Activated naive CD4-positive, alpha-beta T cell treated with anti-CD3 and anti-CD28 coated beads for 36 hours (primary cell): ENCODE results near the gene RBM28. TPM values are rescaled to one million over a fixed set of nuclear protein-coding genes. Genes with fewer than 3 reads are reported as not detected.

Experiments used
- CTCF ChIA-PET: fragments of 350-600 bp; sonication (Branson Sonifier 250); formaldehyde crosslinking; loops from one replicate; lab custom pipeline; 2021; ENCODE audit warnings: antibody characterized with exemption; lab: Charles Lee
- DNase-seq: peaks from one replicate; pipeline ENCODE4 v3.0.0-alpha.2; 2020
- H3K27ac Mint-ChIP-seq: one replicate; pipeline ENCODE4 v1.8.0; 2021; ENCODE audit warnings: mild to moderate bottlenecking, mixed read lengths
- H3K27me3 Mint-ChIP-seq: one replicate; pipeline ENCODE4 v1.8.0; 2021; ENCODE audit warnings: low read depth, mixed read lengths
- H3K36me3 Mint-ChIP-seq: one replicate; pipeline ENCODE4 v1.8.0; 2021; ENCODE audit warnings: low read depth, mixed read lengths
- H3K4me1 Mint-ChIP-seq: one replicate; pipeline ENCODE4 v1.8.0; 2021; ENCODE audit warnings: low read depth, mixed read lengths
- H3K4me3 Mint-ChIP-seq: one replicate; pipeline ENCODE4 v1.8.0; 2021; ENCODE audit warnings: mild to moderate bottlenecking, moderate library complexity, mixed read lengths
- H3K9me3 Mint-ChIP-seq: one replicate; pipeline ENCODE4 v1.8.0; 2021; ENCODE audit warnings: mixed read lengths
- intact Hi-C: fragments of 100-400 bp; cut with micrococcal nuclease; formaldehyde crosslinking; loops from one replicate; pipeline ENCODE4 v1.15.1; 2023
- total RNA-seq, 2 experiments: library from RNA; stranded (reverse); gene quantifications; one replicate each; pipeline ENCODE4 v1.2.3, GENCODE V29; 2021

The RBM28 gene
- total RNA-seq, 2 experiments from 2014 or later = 51.9 to 53.2 TPM

DNA sequence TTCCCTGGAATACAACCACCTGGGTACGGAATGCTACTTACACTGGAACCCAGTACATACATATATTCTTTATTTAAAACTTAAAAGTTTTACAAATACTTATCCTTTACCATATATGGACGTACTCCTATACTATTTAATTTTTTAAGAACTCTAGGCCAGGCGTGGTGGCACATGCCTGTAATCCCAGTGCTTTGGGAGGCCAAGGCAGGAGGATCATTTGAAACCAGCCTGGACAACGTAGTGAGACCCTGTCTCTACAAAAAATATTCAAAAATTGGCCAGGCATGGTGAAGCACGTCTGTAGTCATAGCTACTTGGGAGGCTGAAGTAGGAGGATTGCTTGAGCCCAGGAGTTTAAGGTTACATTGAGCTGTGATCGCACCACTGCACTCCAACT lies 2.0 kb downstream of the RBM28 start:
- H3K9me3 Mint-ChIP-seq = no peaks in the 10 kb centered on the region
- H3K4me1 Mint-ChIP-seq = peaks cover 24% of the 10 kb centered on the region
- CTCF ChIA-PET = interaction anchor here (1.1 kb wide), 1 partner anchor 86 kb away, joined by 3 read pairs; no protein-coding TSS in a partner anchor
- DNase-seq = no peak
- peaks cover 11% of the 10 kb centered on the region for H3K36me3 Mint-ChIP-seq
- intact Hi-C loops = loop anchor here (2.0 to 5.0 kb wide), 2 partner anchors 191 to 397 kb away; partner anchors contain the start of gene CALU
- no peak overlapping the region for H3K27ac Mint-ChIP-seq
- H3K4me3 Mint-ChIP-seq = no peak overlapping the region
- no peaks in the 10 kb centered on the region for H3K27me3 Mint-ChIP-seq

DNA sequence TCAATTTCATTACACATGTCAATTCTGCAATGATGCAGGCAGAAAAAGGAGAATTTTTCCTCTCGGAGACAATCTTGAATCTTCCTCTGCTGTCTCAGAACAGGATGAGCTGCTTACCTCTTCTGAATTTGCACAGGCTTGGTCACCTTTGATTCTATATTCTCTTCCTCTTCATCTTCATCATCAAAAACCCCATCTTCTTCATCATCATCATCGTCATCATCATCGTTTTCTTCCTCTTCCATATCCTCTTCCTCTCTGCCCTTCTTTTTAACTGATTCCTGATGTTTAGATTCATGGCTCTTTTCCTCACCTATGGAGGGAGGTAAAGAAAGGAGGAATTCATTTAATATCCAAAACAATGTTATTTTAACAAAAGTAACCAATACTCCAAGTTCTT lies 8.0 kb downstream of the RBM28 start:
- H3K27me3 Mint-ChIP-seq = no peaks in the 10 kb centered on the region
- H3K27ac Mint-ChIP-seq = no peak overlapping the region
- peaks cover 37% of the 10 kb centered on the region for H3K36me3 Mint-ChIP-seq
- peaks cover 1% of the 10 kb centered on the region for H3K4me1 Mint-ChIP-seq
- CTCF ChIA-PET = interaction anchor here (1.6 kb wide), 1 partner anchor 13 kb away, joined by 4 read pairs; no protein-coding TSS in a partner anchor
- H3K4me3 Mint-ChIP-seq = no peak overlapping the region
- no peak for DNase-seq
- intact Hi-C loops = no loop called here
- H3K9me3 Mint-ChIP-seq = no peaks in the 10 kb centered on the region

DNA sequence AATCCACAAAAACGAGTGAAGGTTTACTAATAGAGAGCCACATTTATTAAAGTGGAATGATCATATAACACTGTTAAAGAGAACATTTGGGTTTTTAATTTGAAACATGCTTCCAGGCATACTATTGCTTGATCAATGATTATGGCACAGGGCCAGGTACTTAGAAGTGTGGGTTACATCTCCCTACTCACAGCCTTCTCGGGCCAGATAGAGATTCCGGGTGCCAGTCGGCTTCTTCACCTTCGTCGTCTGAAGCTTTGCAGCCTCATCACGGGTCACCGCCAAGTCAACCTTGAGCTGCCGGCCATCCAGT lies 19.4 kb downstream of the RBM28 start:
- H3K27me3 Mint-ChIP-seq = no peaks in the 10 kb centered on the region
- intact Hi-C loops = no loop called here
- CTCF ChIA-PET = interaction anchor here (3.9 kb wide), 1 partner anchor 23 kb away, joined by 14 read pairs; no protein-coding TSS in a partner anchor
- no peaks in the 10 kb centered on the region for H3K9me3 Mint-ChIP-seq
- no peak overlapping the region for H3K27ac Mint-ChIP-seq
- H3K36me3 Mint-ChIP-seq = peaks cover 39% of the 10 kb centered on the region
- peaks cover 11% of the 10 kb centered on the region for H3K4me1 Mint-ChIP-seq
- no peak for DNase-seq
- no peak overlapping the region for H3K4me3 Mint-ChIP-seq

DNA sequence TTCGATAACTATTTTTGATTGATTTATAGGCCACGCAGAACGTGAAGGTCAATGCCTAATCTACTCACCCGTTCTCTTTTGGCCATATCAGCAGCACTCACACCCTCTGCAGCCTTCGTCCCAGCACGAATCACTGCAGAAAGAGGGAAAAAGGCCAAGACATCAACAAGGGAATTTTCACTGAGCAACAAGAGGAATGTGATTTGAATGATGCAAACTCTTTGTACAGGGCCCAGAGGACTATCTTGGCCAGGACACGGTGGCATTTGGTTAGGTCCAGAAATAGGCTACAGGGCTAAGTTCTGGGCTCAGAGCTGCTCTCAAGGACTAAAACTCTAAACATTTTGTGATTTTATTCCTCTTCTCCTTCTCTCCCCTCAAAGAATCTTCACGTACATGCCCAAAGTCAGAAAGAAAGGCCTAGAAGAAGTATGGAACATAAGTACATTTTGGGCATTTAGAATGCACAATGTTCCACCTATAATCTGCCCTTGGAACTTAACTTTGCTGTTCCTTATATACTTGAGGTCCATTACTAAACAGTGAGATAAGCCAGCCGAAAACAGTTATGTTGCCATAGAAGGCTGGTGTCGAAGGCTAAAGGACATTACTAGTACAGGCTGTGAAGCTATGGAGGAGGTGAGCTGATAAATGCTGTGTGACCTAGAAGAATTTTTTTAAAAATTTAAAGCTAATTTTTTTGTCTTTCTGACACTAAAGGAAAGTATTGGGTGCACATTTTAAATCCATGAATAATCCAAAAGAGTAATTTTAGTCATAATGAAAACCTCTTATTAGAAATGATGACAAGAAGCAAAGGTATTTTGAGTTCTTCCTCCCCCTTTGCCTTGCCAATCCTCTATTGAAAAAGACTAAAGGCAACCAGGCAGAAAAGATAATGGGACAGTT lies 20.0 kb downstream of the RBM28 start:
- CTCF ChIA-PET = interaction anchor here (3.9 kb wide), 1 partner anchor 24 kb away, joined by 14 read pairs; no protein-coding TSS in a partner anchor
- Mint-ChIP-seq H3K36me3 (peaks cover 39% of the 10 kb centered on the region), H3K27me3 (no peaks in the 10 kb centered on the region), H3K4me1 (peaks cover 11% of the 10 kb centered on the region), H3K9me3 (no peaks in the 10 kb centered on the region), H3K27ac (peak overlapping the region; percentile 16), H3K4me3 (no peak overlapping the region)
- intact Hi-C loops = no loop called here
- DNase-seq = no peak

DNA sequence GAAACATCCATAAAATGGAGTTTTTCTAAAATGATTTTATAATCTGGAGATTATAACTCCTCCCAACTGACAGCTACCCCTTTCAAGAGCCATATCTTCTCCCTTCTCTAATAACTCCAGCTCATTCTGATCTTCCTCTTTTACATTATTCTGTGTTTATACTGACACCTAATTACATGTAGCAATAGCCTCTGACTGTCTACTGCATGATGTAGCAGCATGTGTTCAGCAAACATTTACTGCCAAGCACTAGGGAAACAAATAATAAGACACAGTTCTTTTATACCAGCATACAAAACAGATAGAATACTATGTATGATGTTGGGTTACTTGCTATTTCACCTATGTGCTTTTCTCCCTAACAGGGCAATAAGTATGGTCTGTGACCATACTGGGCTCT lies 20.7 kb downstream of the RBM28 start:
- H3K9me3 Mint-ChIP-seq = no peaks in the 10 kb centered on the region
- no peaks in the 10 kb centered on the region for H3K27me3 Mint-ChIP-seq
- intact Hi-C loops = no loop called here
- H3K4me1 Mint-ChIP-seq = peaks cover 11% of the 10 kb centered on the region
- no peak overlapping the region for H3K27ac Mint-ChIP-seq
- no peak for DNase-seq
- CTCF ChIA-PET = interaction anchor here (3.9 kb wide), 1 partner anchor 24 kb away, joined by 14 read pairs; no protein-coding TSS in a partner anchor
- H3K36me3 Mint-ChIP-seq = peaks cover 34% of the 10 kb centered on the region
- H3K4me3 Mint-ChIP-seq = no peak overlapping the region

DNA sequence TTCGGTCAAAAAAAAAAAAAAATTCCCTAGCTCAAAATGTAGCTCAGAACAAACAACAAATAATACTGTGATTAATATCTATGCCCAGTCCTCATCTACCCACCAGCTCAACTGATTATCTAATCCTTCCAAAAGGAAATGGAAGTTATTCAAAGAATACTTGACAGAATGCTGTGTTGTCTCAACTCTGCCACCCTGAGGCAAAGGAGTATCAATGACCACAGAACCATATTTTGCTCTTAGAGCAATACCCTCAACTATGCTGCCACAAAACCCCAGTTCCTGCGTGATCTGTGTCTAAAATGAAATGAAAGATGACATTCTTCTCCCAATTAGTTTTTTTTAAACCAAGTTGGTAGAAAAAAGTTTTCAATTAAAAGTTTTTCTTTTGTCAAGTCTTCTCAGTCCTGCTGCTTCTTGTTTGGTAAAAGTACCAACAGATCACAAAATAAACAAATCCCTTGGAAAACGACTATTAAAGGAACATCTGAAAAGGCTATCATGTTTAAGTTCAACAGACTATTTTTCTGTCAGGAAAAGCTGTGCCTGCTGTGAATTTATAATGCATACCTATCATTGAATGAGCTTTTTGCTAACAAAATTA lies 21.6 kb downstream of the RBM28 start:
- CTCF ChIA-PET = interaction anchor here (0.6 to 3.9 kb wide), 7 partner anchors 9 to 960 kb away, joined by 3 to 14 read pairs (median 3); no protein-coding TSS in a partner anchor
- no peak overlapping the region for H3K27ac Mint-ChIP-seq
- intact Hi-C loops = no loop called here
- H3K4me1 Mint-ChIP-seq = peaks cover 11% of the 10 kb centered on the region
- H3K4me3 Mint-ChIP-seq = no peak overlapping the region
- no peaks in the 10 kb centered on the region for H3K9me3 Mint-ChIP-seq
- H3K36me3 Mint-ChIP-seq = peaks cover 39% of the 10 kb centered on the region
- DNase-seq = peak; percentile 26
- no peaks in the 10 kb centered on the region for H3K27me3 Mint-ChIP-seq

DNA sequence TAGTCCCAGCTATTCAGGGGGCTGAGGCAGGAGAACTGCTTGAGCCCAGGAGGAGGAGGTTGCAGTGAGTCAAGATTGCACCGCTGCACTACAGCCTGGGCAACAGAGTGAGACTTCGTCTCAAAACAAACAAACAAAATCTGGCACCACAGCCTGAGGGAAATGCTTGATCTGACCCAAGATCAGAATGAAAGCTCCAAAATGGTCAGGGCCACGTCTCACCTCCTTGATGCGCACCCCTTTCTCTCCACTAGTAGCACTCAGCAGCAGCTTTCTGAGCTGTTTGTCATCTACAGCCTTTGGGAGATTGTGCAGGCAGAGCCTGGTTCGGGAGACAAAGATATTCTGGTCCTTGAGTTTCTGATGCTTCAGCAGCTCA lies 22.7 kb downstream of the RBM28 start:
- no peak overlapping the region for H3K4me3 Mint-ChIP-seq
- intact Hi-C loops = no loop called here
- DNase-seq = no peak
- CTCF ChIA-PET = interaction anchor here (0.8 to 1.2 kb wide), 2 partner anchors 11 to 26 kb away, joined by 3 to 4 read pairs; no protein-coding TSS in a partner anchor
- peaks cover 11% of the 10 kb centered on the region for H3K4me1 Mint-ChIP-seq
- H3K36me3 Mint-ChIP-seq = peaks cover 41% of the 10 kb centered on the region
- H3K27me3 Mint-ChIP-seq = no peaks in the 10 kb centered on the region
- no peaks in the 10 kb centered on the region for H3K9me3 Mint-ChIP-seq
- H3K27ac Mint-ChIP-seq = no peak overlapping the region

DNA sequence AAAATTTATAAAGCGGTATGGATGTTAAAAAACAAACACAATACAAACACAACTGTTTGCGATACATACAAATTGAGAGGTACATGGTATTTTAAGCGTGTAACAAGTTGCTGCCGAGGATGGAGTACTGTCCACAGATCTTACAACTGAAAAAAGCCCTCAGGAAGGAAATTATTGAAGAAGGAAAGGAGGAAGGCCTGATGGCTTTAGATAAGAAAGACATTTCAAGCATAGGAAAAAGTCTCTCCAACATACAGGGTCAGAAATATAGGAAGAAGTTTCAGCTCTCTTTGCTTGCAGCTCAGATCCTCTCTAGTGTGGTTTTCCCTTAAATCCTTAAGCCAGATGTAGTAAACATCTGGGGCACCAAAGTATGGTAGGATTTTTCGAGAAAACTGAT lies 25.0 kb downstream of the RBM28 start:
- no peak for DNase-seq
- no peak overlapping the region for H3K27ac Mint-ChIP-seq
- H3K9me3 Mint-ChIP-seq = no peaks in the 10 kb centered on the region
- no peak overlapping the region for H3K4me3 Mint-ChIP-seq
- CTCF ChIA-PET = no interaction called here
- H3K4me1 Mint-ChIP-seq = peaks cover 11% of the 10 kb centered on the region
- no peaks in the 10 kb centered on the region for H3K27me3 Mint-ChIP-seq
- H3K36me3 Mint-ChIP-seq = peaks cover 43% of the 10 kb centered on the region
- intact Hi-C loops = no loop called here

DNA sequence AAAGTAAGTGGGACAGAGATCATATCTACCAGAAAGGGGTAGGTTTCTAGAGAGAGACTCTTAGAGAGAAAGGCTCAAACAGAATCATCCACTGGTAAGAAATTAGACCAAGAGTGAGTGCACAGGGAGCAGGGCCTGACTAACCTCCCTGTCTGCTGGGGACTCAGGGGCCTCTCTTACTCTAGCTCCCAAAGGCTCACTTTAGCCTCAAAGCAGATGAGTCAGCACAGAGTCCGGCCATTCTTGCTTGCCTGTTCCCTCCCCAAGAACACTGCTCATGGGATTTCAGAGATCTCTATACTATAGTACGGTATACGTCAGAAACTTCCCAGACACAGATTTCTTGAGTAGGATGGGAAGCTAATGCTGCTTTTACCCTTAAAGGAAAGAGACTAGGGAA lies 32.7 kb downstream of the RBM28 start:
- H3K36me3 Mint-ChIP-seq = peaks cover 50% of the 10 kb centered on the region
- CTCF ChIA-PET = no interaction called here

DNA sequence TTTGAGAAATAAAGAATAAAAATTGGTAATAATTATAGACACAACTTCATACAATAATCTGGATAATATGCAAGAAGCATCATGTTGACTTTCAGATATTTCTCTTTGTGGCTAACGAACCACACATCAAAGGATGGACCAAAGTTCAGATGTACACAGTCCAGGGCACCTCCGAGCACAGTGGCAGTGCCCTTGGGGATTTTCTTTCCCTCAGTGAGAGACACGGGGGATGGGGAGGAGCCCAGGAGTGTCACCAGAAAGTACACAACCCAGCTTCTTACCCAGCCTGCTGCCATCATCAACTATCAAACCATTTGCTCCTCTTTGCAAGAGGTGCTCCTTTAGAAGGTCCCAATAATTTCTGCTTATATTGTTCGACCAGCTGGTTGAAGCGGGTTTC lies 33.2 kb downstream of the RBM28 start:
- Mint-ChIP-seq H3K4me3 (no peak overlapping the region), H3K9me3 (no peaks in the 10 kb centered on the region), H3K36me3 (peaks cover 48% of the 10 kb centered on the region), H3K27ac (no peak overlapping the region), H3K27me3 (no peaks in the 10 kb centered on the region), H3K4me1 (no peaks in the 10 kb centered on the region)
- DNase-seq = no peak
- CTCF ChIA-PET = interaction anchor here (1.6 kb wide), 1 partner anchor 11 kb away, joined by 4 read pairs; no protein-coding TSS in a partner anchor
- intact Hi-C loops = no loop called here

More for the DNA sequence above, 32.7 kb downstream of the RBM28 start:
- intact Hi-C loops = no loop called here
- no peak for DNase-seq
- H3K4me3 Mint-ChIP-seq = no peak overlapping the region
- H3K27me3 Mint-ChIP-seq = no peaks in the 10 kb centered on the region
- H3K27ac Mint-ChIP-seq = no peak overlapping the region
- no peaks in the 10 kb centered on the region for H3K9me3 Mint-ChIP-seq
- no peaks in the 10 kb centered on the region for H3K4me1 Mint-ChIP-seq

DNA sequence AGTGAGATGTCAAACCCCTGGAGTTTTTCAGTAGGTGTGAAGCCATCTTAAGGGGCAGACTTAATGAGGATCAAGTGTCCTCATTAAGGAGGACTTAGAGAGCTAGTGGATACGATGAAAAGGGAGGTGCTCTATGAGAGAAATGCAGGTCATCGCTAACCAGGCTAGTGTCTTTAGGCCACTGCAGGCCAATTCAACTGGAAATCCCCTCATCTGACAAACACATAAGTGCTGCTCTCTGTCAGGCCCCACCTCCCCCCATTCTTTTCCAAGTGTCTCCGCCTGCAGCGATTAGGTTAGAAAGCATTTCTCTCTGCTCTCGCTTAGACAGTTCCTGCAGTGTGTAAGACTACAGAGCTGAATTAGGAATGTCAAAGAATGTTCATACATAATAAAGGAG lies 33.7 kb downstream of the RBM28 start:
- Mint-ChIP-seq H3K9me3 (no peaks in the 10 kb centered on the region), H3K27me3 (no peaks in the 10 kb centered on the region), H3K27ac (no peak overlapping the region), H3K4me3 (no peak overlapping the region), H3K36me3 (peaks cover 46% of the 10 kb centered on the region), H3K4me1 (no peaks in the 10 kb centered on the region)
- intact Hi-C loops = no loop called here
- no peak for DNase-seq
- CTCF ChIA-PET = interaction anchor here (1.6 kb wide), 1 partner anchor 11 kb away, joined by 4 read pairs; no protein-coding TSS in a partner anchor

DNA sequence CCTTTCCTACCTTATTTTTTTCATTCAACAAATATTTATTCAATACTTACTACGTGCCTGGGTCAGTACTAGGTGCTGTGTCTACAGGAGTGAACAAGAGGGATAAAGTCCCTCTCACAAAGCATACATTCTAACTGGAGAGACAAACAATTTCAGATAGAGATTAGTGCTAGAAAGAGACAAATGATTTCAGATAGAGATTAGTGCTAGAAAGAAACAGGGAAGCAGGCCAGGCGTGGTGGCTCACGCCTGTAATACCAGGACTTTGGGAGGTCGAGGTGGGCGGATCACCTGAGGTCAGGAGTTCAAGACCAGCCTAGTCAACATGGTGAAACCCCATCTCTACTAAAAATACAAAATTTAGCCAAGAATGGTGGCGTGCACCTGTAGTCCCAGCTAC lies 34.6 kb downstream of the RBM28 start:
- intact Hi-C loops = no loop called here
- H3K27ac Mint-ChIP-seq = no peak overlapping the region
- H3K36me3 Mint-ChIP-seq = peaks cover 45% of the 10 kb centered on the region
- no peaks in the 10 kb centered on the region for H3K4me1 Mint-ChIP-seq
- CTCF ChIA-PET = interaction anchor here (0.9 to 1.6 kb wide), 2 partner anchors 12 to 72 kb away, joined by 3 to 4 read pairs; no protein-coding TSS in a partner anchor
- no peaks in the 10 kb centered on the region for H3K9me3 Mint-ChIP-seq
- no peak overlapping the region for H3K4me3 Mint-ChIP-seq
- DNase-seq = no peak
- H3K27me3 Mint-ChIP-seq = no peaks in the 10 kb centered on the region
